Endodermal cell (in vitro differentiated cells): ENCODE measurements around the gene TUB. TPM values are rescaled to one million over a fixed set of nuclear protein-coding genes. Genes with fewer than 3 reads are reported as not detected.

ENCODE experiments used
- DNase-seq: peaks from one replicate; pipeline ENCODE4 v3.0.0-alpha.2; 2017
- H3K27ac ChIP-seq: 2 replicates; pipeline ENCODE4 v1.5.1; 2013; ENCODE audit warnings: mild to moderate bottlenecking, low read depth, low read length, moderate library complexity
- H3K27me3 ChIP-seq: 2 replicates; pipeline ENCODE4 v1.6.1; 2013; ENCODE audit warnings: mild to moderate bottlenecking, low read length, moderate library complexity; ENCODE audit not compliant: insufficient read depth, control insufficient read depth, poor library complexity, severe bottlenecking
- H3K36me3 ChIP-seq: 2 replicates; pipeline ENCODE4 v1.7.0; 2013; ENCODE audit warnings: mild to moderate bottlenecking, low read length, moderate library complexity; ENCODE audit not compliant: control insufficient read depth, insufficient read depth
- H3K4me1 ChIP-seq: one replicate; pipeline ENCODE4 v1.7.0; 2013; ENCODE audit warnings: low read length; ENCODE audit not compliant: control insufficient read depth, insufficient read depth
- H3K4me3 ChIP-seq: 2 replicates; pipeline ENCODE4 v1.5.1; 2013; ENCODE audit warnings: mild to moderate bottlenecking, low read length, moderate library complexity
- H3K9ac ChIP-seq: 2 replicates; pipeline ENCODE4 v1.6.1; 2013; ENCODE audit warnings: mild to moderate bottlenecking, low read length, moderate library complexity; ENCODE audit not compliant: poor library complexity, severe bottlenecking; ENCODE audit errors: extremely low read depth
- H3K9me3 ChIP-seq: 2 replicates; pipeline ENCODE4 v1.6.1; 2013; ENCODE audit warnings: mild to moderate bottlenecking, low read length, moderate library complexity; ENCODE audit not compliant: control insufficient read depth
- H3K27ac Mint-ChIP-seq: 2 replicates; pipeline ENCODE4 v1.8.0; 2020; ENCODE audit warnings: mixed read lengths
- H3K27me3 Mint-ChIP-seq: 2 replicates; pipeline ENCODE4 v1.8.0; 2021; ENCODE audit warnings: mild to moderate bottlenecking, mixed read lengths; ENCODE audit not compliant: insufficient read depth
- H3K36me3 Mint-ChIP-seq: 2 replicates; pipeline ENCODE4 v1.8.0; 2020; ENCODE audit warnings: low read depth, mixed read lengths
- H3K4me1 Mint-ChIP-seq: 2 replicates; pipeline ENCODE4 v1.8.0; 2020; ENCODE audit warnings: mixed read lengths
- H3K4me3 Mint-ChIP-seq: 2 replicates; pipeline ENCODE4 v1.8.0; 2020; ENCODE audit warnings: mild to moderate bottlenecking, moderate library complexity, mixed read lengths
- H3K9me3 Mint-ChIP-seq: 2 replicates; pipeline ENCODE4 v1.8.0; 2020; ENCODE audit warnings: mild to moderate bottlenecking, mixed read lengths
- WGBS, 2 experiments: methylation state at CpG; one replicate each; pipeline versions ENCODE4 v1.1.5 to v1.1.7; 2013; ENCODE audit warnings: missing lambda C conversion rate in 2 of 2, mixed read lengths in 1 of 2; ENCODE audit not compliant: insufficient coverage in 1 of 2, insufficient read length in 1 of 2; 5-methylcytosine and 5-hydroxymethylcytosine counted together
- total RNA-seq, 2 donors: library from RNA; stranded (reverse); fragmentation: NEBNext Ultra II Directional in 1 of 2; extraction: Animal tissue kit (Norgen Biotek cat#: 25700) in 1 of 2; gene quantifications; 2 replicates in 1 of 2; 3 replicates in 1 of 2; pipeline ENCODE4 v1.2.1, GENCODE V29; 2021
- TF ChIP-seq, protein P1 (sequence below): fragments of 200-600 bp; sonication (generic); conservative IDR thresholded peaks from 2 replicates; pipeline ENCODE4 v1.5.0; 2021; ENCODE audit warnings: antibody characterized with exemption, mild to moderate bottlenecking

The TUB gene
- total RNA-seq, 2 donors from 2014 or later, result 15.8 to 29.9 TPM

DNA sequence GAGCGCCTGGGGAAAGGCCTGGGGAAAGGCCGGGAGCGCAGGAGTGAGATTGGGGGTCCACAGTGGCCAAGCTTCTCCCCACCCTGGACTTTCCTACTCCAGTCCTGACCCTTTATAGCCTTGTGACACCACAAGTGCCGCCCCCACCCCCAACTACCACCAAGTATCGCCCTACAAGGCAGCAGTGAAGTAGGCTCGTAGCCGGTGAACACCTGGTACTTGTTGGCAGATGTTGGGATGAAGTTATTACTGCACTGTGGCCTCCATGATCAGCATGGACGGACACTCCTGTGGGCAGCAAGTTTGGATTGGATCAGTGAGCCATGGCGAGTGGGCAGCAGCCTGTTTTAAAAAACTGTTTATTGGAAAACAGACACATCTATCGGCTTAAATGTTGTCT lies 48.9 kb upstream of the TUB start:
- TF ChIP-seq, protein P1, sequence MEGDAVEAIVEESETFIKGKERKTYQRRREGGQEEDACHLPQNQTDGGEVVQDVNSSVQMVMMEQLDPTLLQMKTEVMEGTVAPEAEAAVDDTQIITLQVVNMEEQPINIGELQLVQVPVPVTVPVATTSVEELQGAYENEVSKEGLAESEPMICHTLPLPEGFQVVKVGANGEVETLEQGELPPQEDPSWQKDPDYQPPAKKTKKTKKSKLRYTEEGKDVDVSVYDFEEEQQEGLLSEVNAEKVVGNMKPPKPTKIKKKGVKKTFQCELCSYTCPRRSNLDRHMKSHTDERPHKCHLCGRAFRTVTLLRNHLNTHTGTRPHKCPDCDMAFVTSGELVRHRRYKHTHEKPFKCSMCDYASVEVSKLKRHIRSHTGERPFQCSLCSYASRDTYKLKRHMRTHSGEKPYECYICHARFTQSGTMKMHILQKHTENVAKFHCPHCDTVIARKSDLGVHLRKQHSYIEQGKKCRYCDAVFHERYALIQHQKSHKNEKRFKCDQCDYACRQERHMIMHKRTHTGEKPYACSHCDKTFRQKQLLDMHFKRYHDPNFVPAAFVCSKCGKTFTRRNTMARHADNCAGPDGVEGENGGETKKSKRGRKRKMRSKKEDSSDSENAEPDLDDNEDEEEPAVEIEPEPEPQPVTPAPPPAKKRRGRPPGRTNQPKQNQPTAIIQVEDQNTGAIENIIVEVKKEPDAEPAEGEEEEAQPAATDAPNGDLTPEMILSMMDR, result no peak
- Histone ChIP-seq H3K9ac (no peak overlapping the region), H3K9me3 (no peaks in the 10 kb centered on the region), H3K4me1 (no peaks in the 10 kb centered on the region), H3K36me3 (no peaks in the 10 kb centered on the region), H3K27me3 (peaks cover 23% of the 10 kb centered on the region), H3K27ac (no peak overlapping the region), H3K4me3 (no peak overlapping the region)
- peaks cover 5% of the 10 kb centered on the region for H3K4me1 Mint-ChIP-seq
- WGBS, 2 experiments, result 94 to 97% methylated on average over 6 to 10 of the region's 10 CpGs
- H3K27me3 Mint-ChIP-seq, result peaks cover 50% of the 10 kb centered on the region
- H3K4me3 Mint-ChIP-seq, result no peak overlapping the region
- no peak overlapping the region for H3K27ac Mint-ChIP-seq
- no peak for DNase-seq
- no peaks in the 10 kb centered on the region for H3K9me3 Mint-ChIP-seq
- H3K36me3 Mint-ChIP-seq, result no peaks in the 10 kb centered on the region

GRCh38 chr11:8032576-8033304 lies 48.3 kb upstream of the TUB start:
- H3K27me3 ChIP-seq, result peaks cover 23% of the 10 kb centered on the region
- H3K27ac ChIP-seq, result no peak overlapping the region
- no peaks in the 10 kb centered on the region for H3K9me3 ChIP-seq
- WGBS, 2 experiments, result 50 to 57% methylated on average over 11 to 19 of the region's 20 CpGs
- no peak overlapping the region for H3K4me3 ChIP-seq
- H3K9ac ChIP-seq, result no peak overlapping the region
- no peaks in the 10 kb centered on the region for H3K9me3 Mint-ChIP-seq
- H3K4me3 Mint-ChIP-seq, result no peak overlapping the region
- peaks cover 55% of the 10 kb centered on the region for H3K27me3 Mint-ChIP-seq
- TF ChIP-seq, protein P1, result no peak
- H3K36me3 ChIP-seq, result no peaks in the 10 kb centered on the region
- H3K36me3 Mint-ChIP-seq, result no peaks in the 10 kb centered on the region
- peaks cover 5% of the 10 kb centered on the region for H3K4me1 Mint-ChIP-seq
- H3K4me1 ChIP-seq, result no peaks in the 10 kb centered on the region
- no peak overlapping the region for H3K27ac Mint-ChIP-seq
- DNase-seq, result peak; percentile 57

DNA sequence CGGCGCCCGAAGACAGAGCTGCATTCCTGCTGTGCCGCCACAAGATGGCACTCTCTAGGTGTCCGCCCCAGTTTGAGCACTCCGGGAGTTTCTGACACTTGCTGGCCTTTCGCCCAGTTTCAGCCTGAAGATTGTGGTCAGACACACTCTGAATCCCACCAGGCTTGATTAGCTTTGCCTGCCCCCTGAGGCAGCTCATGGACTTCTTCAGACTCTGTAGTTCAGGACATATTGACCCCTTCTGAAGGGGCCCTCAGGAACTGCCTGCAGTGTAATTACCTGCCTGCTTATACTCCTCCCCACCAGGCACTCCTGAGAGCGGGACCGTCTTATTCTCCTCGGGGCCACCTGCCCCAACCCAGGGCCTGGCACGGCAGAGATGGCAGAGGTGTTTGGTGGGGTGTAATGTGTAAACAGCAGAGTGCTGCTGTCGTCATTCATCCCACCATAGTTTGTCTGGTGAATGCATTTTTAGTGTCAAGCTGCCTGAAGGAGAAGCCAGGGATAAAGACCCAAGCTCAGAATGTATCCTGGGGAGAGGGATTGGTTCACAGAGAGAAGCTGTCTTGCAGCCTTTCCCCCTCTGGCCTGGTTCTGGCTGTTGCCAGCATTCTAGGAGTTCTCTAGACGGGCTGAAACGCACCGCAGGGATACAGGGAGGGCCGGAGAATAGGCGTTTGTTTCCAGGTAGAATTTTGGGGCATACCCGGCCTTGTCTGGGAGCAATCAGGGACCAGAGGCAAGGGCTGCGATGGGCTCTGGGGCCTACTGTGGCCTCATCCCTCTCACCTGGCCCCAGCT lies 47.5 kb upstream of the TUB start:
- peak; percentile 92 for DNase-seq
- no peaks in the 10 kb centered on the region for H3K9me3 Mint-ChIP-seq
- Histone ChIP-seq H3K27ac (no peak overlapping the region), H3K27me3 (peaks cover 20% of the 10 kb centered on the region), H3K9ac (no peak overlapping the region), H3K36me3 (no peaks in the 10 kb centered on the region), H3K4me3 (no peak overlapping the region), H3K9me3 (no peaks in the 10 kb centered on the region), H3K4me1 (no peaks in the 10 kb centered on the region)
- 43 to 60% methylated on average over 11 to 19 of the region's 19 CpGs for WGBS, 2 experiments
- no peak overlapping the region for H3K4me3 Mint-ChIP-seq
- H3K27ac Mint-ChIP-seq, result no peak overlapping the region
- no peaks in the 10 kb centered on the region for H3K36me3 Mint-ChIP-seq
- peaks cover 53% of the 10 kb centered on the region for H3K27me3 Mint-ChIP-seq
- TF ChIP-seq, protein P1, result peak; percentile 93
- peaks cover 5% of the 10 kb centered on the region for H3K4me1 Mint-ChIP-seq
